Measurements from ENCODE around the gene PODXL.

GRCh38 chr7:131605280-131605878 lies 49.0 kb upstream of the PODXL start:
- TF ChIP-seq, protein P1, sequence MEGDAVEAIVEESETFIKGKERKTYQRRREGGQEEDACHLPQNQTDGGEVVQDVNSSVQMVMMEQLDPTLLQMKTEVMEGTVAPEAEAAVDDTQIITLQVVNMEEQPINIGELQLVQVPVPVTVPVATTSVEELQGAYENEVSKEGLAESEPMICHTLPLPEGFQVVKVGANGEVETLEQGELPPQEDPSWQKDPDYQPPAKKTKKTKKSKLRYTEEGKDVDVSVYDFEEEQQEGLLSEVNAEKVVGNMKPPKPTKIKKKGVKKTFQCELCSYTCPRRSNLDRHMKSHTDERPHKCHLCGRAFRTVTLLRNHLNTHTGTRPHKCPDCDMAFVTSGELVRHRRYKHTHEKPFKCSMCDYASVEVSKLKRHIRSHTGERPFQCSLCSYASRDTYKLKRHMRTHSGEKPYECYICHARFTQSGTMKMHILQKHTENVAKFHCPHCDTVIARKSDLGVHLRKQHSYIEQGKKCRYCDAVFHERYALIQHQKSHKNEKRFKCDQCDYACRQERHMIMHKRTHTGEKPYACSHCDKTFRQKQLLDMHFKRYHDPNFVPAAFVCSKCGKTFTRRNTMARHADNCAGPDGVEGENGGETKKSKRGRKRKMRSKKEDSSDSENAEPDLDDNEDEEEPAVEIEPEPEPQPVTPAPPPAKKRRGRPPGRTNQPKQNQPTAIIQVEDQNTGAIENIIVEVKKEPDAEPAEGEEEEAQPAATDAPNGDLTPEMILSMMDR (IDR thresholded peaks at IDR 0.05 in 2 of 3, conservative IDR thresholded peaks at IDR 0.05 in 1 of 3; ENCODE audit: borderline replicate concordance in 1 of 3, insufficient read depth in 1 of 3, low read depth in 2 of 3, low read length in 2 of 3) = no peak
- TF ChIP-seq POLR2A (IDR thresholded peaks at IDR 0.05; ENCODE audit: borderline replicate concordance, extremely low read depth, insufficient read depth, insufficient read length) = no peak
- TF ChIP-seq EZH2 (IDR thresholded peaks at IDR 0.05) = no peak
- TF ChIP-seq, protein P2, sequence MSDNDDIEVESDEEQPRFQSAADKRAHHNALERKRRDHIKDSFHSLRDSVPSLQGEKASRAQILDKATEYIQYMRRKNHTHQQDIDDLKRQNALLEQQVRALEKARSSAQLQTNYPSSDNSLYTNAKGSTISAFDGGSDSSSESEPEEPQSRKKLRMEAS (IDR thresholded peaks at IDR 0.05) = no peak
- TF ChIP-seq REST (IDR thresholded peaks at IDR 0.05; ENCODE audit: low read depth) = no peak
- no peak for TF ChIP-seq ZNF274 (IDR thresholded peaks at IDR 0.05; ENCODE audit: low read depth, low read length)
- TF ChIP-seq YY1 (IDR thresholded peaks at IDR 0.05; ENCODE audit: extremely low read depth, insufficient replicate concordance, low read depth, low read length) = no peak
- no peak for TF ChIP-seq ATF3 (IDR thresholded peaks at IDR 0.05)

Measured in HCT116 (cell line).